Activated T-cell treated with anti-CD3 and anti-CD28 coated beads for 4 hours (primary cell): ENCODE measurements around the gene UBXN7.
"Not testable (repeated sequence)": the region's sequence is repeated elsewhere in the genome, so short reads cannot be mapped to it uniquely, and the experiment has no call there.

Experiments used
- DNase-seq: peaks from one replicate; pipeline ENCODE4 v3.0.0-alpha.2; 2020

The UBXN7 gene

DNA sequence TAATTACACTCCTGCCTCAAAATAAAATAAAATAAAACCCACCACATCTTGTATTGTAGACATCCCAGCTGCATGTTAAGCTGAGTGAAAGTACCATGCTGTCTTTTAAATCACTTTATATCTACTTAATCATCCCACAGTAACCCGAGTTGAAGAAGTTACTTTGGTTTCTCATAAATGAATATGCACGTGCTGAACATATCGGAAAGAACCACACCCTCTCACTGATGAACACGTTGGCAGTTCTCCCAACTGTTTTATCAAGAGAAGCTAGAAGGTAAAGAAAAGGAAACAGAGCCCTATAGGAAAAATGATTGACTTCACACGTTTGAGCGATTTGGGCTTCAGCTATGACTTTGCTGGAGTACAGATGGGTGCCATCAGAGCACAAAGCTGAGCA lies 78.1 kb downstream of the UBXN7 start:
- DNase-seq: no peak

DNA sequence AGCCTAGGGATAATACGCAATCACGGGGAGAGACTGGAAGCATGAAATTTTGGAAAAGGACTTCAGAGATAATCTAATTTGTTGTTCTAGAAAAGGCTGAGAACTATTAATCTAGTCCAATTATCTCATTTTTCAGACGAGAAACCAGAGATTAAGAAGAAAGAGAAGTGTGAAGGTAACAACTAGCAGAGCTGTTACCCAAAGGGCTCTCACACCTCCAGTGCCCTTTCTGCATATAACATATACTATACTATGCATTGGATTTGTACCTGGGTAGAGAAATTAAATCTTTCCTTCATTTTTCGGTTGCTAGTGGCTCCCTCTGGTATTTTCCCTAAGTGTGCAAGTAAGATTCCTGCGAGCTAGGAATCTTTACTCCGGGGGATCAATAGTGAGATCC lies 80.7 kb downstream of the UBXN7 start:
- DNase-seq: no peak

DNA sequence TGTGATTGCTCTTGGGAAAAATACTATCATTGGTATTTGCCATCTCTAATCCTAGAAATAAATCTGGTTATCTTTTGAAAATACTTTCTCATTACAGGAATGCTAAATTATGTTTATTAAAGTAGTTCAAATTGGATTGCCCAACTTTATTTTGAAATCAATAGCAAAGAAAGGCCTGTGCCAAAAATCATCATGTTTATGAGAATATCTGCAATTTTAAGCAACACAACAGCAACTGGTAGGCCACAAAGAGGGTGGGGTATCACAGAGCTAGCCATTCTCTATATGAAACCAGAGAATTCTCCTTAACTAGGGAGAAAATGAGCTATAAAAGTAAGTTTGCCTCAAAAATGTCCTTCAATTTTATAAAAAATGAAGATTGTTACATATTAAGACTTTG lies 82.2 kb downstream of the UBXN7 start:
- no peak for DNase-seq

DNA sequence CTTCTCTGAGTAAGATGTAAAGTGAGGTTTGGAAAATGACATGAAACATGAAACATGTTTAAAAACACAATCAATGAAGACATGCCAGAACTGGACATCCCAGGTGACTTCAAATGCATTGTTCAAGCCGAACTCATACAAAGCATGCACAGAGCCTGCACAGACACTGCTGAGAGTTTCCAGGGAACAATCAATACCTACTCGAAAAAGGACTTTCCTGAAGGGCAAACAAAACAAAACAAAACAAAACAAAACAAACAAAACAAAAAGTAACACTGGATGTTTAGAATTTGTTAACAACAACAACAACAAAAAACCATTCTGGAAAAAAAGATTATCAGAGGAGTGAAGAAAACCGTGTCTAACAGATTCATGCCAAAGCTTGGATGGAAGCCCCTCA lies 83.5 kb downstream of the UBXN7 start:
- no peak for DNase-seq

DNA sequence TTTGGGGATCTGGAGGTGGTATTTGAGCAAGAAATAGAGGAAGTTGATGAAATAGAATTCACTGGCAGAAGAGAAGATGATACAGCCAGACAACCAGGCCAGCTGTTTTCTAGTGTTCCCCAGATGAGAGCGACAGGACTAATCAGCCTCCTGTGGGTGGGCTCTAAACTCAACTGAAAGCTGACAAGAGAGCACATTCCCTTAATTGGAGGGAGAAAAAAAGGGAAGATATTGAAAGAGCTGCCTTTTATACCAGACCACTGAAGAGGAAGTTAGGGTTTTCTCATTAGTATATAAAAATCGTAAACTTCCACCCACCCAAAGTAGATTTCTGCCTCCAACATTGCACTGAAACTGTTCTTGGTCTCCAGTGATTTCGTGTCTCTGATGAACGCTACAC lies 87.6 kb downstream of the UBXN7 start:
- DNase-seq: no peak

DNA sequence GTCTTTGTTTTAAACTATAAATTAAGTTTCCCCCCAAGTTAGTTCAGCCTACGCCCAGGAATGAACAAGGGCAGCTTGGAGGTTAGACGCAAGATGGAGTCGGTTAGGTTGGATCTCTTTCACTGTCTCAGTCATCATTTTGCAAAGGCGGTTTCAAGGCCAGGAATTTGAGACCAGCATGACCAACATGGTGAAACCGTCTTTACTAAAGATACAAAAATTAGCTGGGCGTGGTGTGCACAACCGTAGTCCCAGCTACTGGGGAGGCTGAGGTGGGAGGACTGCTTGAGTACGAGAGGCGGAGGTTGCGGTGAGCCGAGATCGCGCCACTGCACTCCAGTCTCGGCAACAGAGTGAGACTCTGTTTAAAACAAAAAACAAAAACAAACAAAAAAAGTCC lies 88.3 kb downstream of the UBXN7 start:
- not testable (repeated sequence) for DNase-seq

DNA sequence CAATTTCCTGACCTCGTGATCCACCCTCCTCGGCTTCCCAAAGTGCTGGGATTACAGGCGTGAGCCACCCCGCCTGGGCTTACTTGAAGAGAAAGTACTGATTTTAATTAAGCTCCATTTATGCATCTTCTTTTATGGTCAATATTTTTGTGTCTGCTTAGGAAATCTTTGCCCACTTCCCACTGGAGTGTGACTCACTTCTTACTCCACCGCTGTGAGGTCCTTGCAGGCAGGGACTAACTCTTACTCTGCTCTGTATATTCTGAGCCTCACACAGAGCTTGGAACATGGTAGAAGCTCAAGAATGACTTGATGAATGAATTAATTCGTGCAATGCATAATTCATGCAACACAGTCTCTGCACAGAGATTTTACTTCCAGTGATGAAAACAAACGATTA lies 91.1 kb downstream of the UBXN7 start:
- DNase-seq: no peak

DNA sequence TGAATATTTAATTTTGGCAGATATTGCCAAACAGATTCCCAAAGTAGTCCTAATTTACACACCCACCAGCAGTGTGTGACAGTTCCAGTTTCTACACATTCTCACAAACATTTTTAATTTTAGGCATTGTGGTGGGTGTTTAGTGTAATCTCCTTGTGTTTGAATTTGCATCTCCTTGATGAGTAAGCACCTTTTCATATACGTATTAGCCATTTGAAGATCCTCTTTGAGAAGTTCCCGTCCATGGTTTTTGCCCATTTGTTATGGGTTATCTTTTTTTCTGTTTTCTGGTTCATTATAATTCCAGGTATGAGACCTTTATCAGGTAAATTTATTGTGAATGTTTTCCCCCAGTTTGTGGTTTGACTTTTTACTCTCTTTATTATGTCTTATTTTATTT lies 91.8 kb downstream of the UBXN7 start:
- no peak for DNase-seq

DNA sequence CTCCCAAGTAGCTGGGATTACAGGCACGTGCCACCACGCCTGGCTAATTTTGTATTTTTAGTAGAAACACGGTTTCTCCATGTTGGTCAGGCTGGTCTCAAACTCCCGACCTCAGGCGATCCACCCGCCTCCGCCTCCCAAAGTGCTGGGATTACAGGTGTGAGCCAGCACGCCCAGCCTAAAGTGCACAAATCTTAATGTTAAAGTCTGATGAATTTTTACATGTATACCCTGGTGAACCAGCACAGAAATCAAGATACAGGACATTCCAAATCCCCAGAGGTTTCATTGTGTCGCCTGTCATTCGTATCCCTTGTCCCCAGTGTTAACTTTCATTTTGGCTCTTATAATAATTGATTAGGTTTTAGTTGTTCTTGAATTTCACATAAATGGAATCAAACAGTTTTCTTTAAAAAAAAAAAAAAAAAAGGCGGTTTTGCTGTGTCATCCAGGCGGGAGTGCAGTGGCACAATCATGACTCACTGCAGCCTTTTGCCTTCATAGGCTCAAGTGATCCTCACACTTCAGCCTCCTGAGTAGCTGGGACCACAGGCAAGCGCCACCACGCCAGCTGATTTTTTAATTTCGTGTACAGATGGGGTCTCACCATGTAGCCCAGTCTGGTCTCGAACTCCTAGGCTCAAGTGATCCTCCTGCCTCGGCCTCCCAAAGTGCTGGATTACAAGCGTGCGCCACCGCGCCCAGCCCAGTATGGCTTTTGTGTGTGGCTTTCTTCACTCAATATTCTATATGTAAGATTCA lies 92.6 kb downstream of the UBXN7 start:
- no peak for DNase-seq

DNA sequence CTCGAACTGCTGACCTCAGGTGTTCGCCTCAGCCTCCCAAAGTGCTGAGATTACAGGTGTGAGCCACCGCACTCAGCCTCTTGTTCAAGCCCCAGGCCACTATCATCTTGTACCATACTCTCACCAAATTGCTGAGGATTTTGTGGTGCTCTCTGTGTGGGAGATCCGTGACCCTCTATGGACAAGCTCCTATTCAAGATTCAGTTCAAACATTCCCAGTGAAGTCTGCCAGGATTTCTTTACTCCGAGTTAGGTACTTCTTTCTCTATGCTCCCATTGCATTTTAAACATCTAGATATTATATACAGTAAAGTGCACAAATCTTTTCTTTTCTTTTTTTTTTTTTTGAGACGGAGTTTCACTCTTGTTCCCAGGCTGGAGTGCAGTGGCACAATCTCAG lies 93.2 kb downstream of the UBXN7 start:
- no peak for DNase-seq

DNA sequence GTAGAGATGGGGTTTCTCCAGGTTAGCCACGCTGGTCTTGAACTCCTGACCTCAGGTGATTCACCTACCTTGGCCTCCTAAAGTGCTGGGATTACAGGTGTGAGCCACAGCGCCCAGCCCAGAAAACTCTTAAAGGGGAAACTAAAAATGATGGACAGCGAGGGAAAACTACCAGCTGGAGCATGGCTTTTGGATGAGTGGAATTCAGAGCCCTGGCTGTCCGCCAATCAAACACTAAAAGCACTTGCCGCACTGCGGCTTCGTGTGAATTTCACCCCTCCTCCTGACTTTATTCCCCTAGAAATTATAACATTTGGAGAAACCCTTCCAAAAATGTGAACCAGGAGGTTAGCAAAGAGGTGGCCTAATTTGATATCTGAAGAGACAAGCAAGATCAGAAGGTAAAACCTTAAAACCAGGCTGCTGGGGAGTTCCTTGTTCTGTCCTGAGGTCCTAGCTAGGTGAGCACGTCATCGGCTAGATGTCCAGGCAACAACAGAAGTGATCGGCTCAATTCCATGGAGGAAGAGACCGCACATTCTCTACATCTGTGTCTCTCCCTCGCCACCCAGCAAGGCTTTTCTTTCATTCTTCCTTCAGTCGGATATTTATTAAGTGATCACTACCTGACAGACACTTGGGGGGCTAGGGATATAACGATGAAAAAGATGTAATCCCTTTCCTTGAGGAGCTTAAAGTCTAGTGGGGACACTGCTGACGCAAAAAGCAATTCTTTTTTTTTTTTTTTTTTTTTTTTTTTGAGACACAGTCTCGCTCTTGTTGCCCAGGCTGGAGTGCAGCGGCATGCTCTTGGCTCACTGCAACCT lies 95.7 kb downstream of the UBXN7 start:
- no peak for DNase-seq

DNA sequence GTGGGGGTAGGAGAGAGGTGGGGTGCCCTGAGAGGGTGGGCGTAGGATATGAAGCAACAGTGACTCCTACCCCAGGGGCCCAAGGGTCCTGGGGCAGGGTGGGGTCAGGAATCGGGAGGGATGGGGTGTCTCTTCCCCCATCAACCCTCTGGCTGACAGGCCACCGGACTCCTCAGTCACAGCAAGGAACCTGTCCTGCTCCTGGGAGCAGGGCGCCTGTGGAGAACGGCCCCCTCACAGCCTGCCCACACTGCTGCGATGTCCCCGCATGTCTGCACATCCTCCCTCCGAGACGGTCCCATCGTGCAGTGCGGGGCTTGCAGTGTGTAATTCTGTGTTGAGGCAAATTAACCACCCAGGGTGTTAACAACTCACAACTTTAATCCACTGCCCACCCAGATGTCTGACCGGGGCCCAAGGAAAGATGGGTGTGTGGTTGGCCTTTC lies 96.7 kb downstream of the UBXN7 start:
- DNase-seq: no peak

DNA sequence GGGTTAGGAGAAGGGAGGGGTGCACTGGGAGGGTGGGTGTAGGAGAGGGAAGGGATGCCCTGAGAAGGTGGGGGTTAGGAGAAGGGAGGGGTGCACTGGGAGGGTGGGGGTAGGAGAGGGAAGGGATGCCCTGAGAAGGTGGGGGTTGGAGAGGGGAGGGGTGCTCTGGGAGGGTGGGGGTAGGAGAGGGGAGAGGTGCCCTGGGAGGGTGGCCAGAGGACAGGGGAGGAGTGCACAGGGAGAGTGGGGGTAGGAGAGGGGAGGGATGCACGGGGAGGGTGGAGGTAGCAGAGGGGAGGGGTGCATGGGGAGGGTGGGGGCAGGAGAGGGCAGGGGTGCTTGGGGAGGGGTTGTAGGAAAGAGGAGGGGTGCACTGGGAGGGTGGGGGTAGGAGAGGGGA lies 97.2 kb downstream of the UBXN7 start:
- DNase-seq: no peak

DNA sequence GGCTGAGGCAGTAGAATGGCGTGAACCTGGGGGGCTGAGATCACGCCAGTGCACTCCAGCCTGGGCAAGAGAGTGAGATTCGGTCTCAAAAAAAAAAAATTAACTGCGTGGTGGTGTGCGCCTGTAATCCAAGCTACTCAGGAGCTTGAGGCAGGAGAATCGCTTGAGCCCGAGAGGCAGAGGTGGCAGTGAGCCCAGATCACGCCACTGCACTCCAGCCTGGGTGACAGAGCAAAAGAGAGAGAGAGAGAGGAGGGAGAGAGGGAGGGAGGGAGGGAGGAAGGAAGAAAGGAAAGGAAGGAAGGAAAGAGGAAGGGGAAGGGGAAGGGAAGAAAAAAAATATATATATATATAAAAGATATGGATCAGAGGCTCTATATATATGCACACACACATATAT lies 100.1 kb downstream of the UBXN7 start:
- DNase-seq: no peak

DNA sequence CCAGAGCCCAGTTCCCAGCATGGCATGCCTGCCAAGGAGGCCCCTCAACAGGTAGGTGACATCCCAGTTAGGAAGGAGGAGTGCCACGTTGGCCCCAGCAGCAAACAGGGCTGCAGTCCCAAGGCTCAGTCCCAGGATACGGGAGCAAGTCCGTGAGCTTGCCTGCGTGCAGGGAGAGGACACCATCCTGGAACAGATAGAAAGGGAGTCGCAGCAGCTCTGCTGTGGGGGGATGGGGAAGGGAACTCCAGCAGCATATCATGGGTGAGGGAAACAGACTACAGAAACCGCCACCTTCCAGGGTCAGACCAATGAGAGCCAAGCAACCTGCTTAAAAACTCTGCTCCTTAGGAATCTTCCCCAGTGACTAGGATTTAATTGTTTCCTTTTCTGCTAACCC lies 104.8 kb downstream of the UBXN7 start:
- no peak for DNase-seq

DNA sequence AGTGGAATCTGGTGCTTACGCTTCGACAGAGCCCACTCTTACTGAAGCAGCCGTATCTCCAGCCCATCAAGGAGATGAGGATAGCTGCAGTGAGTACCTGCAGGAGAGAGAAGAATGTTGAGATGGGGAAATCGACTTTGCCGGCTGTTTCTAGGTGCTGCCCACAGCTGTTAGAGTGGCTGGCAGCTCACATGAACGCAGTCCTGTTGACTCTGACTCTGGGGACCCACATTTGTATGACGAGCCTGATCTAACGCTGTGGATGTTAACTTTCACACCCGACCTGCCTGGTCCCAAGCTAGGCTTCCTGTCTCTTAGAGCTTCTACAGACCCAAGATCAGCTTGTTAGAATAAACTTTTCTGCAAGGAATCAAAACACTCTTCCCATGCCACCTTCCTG lies 105.3 kb downstream of the UBXN7 start:
- no peak for DNase-seq

DNA sequence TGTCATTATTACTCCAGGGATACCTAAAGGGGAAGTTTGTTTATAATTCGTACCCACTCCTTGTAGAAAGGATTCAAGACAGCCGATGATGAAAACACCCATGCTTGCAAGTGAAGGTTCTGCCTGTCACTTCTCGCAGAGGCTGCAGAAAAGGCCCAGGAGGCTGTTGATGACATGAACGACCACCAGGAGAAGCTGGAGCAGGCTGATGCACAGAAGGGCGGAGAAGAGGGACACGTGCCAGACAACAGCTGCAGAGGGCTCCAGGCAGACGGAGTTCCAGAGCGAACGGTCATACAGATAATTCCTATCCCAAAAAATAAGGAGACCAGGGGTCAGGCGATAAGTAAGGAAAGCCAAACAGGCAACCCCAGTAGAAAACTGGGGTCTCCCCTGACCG lies 108.5 kb downstream of the UBXN7 start:
- DNase-seq: no peak

DNA sequence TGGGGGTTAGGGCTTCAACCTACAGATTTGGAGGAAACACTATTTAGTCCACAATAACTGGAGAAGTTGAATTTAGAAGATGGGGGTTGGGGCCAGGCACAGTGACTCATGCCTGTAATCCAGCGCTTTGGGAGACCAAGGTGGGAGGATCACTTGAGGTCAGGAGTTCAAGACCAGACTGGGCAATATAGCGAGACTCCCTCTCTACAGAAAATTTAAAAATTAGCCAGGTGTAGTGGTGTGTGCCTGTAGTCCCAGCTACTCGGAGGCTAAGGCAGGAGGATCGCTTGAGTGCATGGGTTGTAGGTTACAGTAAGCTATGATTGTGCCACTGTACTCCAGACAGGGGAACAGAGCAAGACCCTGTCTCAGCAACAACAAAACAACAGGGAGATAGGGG lies 109.2 kb downstream of the UBXN7 start:
- no peak for DNase-seq

DNA sequence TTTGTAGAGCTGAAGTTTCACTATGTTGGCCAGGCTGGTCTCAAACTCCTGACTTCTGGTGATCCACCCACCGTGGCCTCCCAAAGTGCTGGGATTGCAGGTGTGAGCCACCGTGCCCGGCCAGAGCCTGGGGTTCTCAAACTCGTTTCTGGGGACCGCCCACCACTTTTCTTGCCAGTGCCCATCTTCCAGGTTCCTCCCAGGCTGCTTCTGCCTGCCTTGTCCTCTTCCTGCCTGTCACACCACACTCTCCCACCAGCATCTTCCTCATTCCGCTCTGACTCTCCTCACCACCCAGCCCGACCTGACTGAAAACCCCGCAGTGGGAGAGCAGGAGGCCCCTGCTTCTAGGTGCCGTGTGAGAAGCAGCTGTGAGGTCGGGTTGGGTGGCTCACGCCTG lies 111.1 kb downstream of the UBXN7 start:
- DNase-seq: no peak

DNA sequence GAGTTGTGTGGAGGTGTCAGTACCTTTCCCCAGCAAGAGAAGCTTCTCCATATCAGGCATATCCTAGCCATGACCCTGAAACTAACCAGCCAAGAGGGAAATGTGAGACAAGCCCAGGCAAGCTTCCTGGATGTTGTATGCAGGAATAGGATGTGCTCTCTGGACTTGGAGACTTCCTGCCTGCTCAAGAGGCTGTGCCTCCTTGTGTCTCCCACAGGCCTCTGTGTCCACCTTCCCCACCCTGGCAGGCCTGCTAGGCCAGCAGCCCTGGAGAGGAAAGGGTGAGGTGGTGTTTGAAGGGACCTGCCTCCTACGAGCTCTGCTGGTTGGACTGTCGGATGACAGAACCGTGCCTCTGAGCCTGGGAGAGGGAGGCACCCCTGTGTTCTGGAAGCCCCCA lies 112.1 kb downstream of the UBXN7 start:
- no peak for DNase-seq

DNA sequence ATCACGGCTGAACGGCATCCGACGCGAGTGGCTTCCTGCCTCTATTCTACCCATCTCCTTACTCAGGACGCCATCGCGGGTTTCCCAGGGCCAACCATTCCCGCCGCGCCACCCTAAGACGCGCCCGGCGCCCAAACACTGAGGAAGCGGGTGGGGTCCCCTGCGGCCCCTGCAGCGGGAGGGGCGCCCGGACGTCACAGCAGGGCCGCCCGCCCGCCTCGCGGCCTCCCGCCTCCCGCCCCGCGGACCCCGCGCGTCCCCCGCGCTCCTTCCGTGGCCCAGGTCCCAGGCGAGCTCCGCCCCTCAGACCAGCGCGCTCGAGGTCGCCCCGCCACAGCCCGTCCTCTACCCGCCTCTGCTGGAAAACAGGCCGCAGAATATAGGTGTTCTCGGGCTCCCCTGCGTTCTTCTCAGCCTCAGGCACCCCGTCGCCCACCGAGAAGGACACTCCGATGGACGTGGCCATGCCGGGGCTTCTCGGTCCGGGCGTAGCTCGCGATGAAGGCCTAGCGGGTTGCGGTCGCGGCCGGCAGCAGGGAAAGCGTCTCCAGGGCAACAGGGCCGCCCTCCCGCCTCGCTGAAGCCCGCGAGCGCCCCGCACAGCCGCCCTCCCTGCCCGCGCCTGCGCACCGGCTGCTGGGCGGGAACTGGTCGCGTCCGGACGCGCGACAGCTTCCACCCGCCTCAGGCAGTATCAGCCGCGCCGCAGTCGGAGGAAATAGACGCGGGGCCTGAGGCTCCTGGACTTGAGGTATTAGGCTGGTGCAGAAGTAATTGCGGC lies 114.3 kb downstream of the UBXN7 start, which contains the start of gene DYNLT2B:
Gene DYNLT2B (minus strand): TSS at position 554 of the 781 bp plus-strand sequence. CDS start 88 bp downstream, at position 466.
- peak; percentile 70 for DNase-seq

DNA sequence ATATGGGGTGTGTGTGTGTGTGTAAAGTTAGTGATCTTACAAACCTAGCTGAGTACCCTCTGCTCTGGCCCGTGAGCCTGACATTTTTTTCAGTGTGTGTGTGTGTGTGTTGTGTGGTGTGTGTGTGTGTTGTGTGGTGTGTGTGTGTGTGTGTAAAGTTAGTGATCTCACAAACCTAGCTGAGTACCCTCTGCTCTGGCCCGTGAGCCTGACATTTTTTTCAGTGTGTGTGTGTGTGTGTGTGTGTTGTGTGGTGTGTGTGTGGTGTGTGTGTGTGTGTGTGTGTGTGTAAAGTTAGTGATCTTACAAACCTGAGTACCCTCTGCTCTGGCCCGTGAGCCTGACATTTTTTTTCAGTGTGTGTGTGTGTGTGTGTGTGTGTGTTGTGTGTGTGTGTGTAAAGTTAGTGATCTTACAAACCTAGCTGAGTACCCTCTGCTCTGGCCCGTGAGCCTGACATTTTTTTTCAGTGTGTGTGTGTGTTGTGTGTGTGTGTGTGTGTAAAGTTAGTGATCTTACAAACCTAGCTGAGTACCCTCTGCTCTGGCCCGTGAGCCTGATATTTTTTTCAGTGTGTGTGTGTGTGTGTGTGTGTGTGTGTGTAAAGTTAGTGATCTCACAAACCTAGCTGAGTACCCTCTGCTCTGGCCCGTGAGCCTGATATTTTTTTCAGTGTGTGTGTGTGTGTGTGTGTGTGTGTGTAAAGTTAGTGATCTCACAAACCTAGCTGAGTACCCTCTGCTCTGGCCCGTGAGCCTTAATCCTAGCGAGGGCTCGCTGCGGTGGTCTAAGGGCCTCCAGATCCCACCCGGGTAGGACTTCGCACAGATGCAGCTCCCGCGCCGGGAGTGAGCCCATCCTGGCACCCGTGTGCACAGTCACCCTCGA lies 115.2 kb downstream of the UBXN7 start:
- not testable (repeated sequence) for DNase-seq
